ENCODE results near the gene MAML3. TPM values are rescaled to one million over a fixed set of nuclear protein-coding genes. Genes with fewer than 3 reads are reported as not detected.
A peak's percentile ranks its signal among the peaks of the same experiment; 100 is the strongest.

The MAML3 gene
- total RNA-seq, 1 donor from 2014 or later, result 0.79 TPM

- H3K4me3 ChIP-seq (ENCODE audit: low read depth, low read length), result no peak overlapping the region
- no peak for TF ChIP-seq CTCF (IDR thresholded peaks at IDR 0.05; ENCODE audit: insufficient read depth, low read length, severe bottlenecking)
- DNase-seq (ENCODE audit: low read depth) (no peak), FAIRE-seq (no peak)
- H3K27me3 ChIP-seq (ENCODE audit: control insufficient read depth, insufficient read depth, low read length), result no peaks in the 10 kb centered on the region
- no peaks in the 10 kb centered on the region for H3K36me3 ChIP-seq (ENCODE audit: control insufficient read depth, insufficient read depth, low read length)
Observed at GRCh38 chr4:140140566-140140965, 13.4 kb downstream of the MAML3 start.

GRCh38 chr4:140138428-140138827, 15.6 kb downstream of the MAML3 start:
- DNase-seq (ENCODE audit: low read depth) (no peak), FAIRE-seq (no peak)
- TF ChIP-seq CTCF (IDR thresholded peaks at IDR 0.05; ENCODE audit: insufficient read depth, low read length, severe bottlenecking), result no peak
- Histone ChIP-seq H3K27me3 (ENCODE audit: control insufficient read depth, insufficient read depth, low read length) (no peaks in the 10 kb centered on the region), H3K4me3 (ENCODE audit: low read depth, low read length) (no peak overlapping the region), H3K36me3 (ENCODE audit: control insufficient read depth, insufficient read depth, low read length) (no peaks in the 10 kb centered on the region)

GRCh38 chr4:140137671-140138070, 16.3 kb downstream of the MAML3 start:
- no peaks in the 10 kb centered on the region for H3K27me3 ChIP-seq (ENCODE audit: control insufficient read depth, insufficient read depth, low read length)
- DNase-seq (ENCODE audit: low read depth), result no peak
- FAIRE-seq, result no peak
- TF ChIP-seq CTCF (IDR thresholded peaks at IDR 0.05; ENCODE audit: insufficient read depth, low read length, severe bottlenecking), result no peak
- H3K4me3 ChIP-seq (ENCODE audit: low read depth, low read length), result no peak overlapping the region
- H3K36me3 ChIP-seq (ENCODE audit: control insufficient read depth, insufficient read depth, low read length), result no peaks in the 10 kb centered on the region

- FAIRE-seq, result no peak
- Histone ChIP-seq H3K36me3 (ENCODE audit: control insufficient read depth, insufficient read depth, low read length) (no peaks in the 10 kb centered on the region), H3K27me3 (ENCODE audit: control insufficient read depth, insufficient read depth, low read length) (no peaks in the 10 kb centered on the region), H3K4me3 (ENCODE audit: low read depth, low read length) (no peak overlapping the region)
- no peak for TF ChIP-seq CTCF (IDR thresholded peaks at IDR 0.05; ENCODE audit: insufficient read depth, low read length, severe bottlenecking)
- DNase-seq (ENCODE audit: low read depth), result peak; percentile 83
Observed at GRCh38 chr4:140136509-140136908, 17.5 kb downstream of the MAML3 start.

GRCh38 chr4:140135529-140136088, 18.4 kb downstream of the MAML3 start:
- no peaks in the 10 kb centered on the region for H3K27me3 ChIP-seq (ENCODE audit: control insufficient read depth, insufficient read depth, low read length)
- H3K36me3 ChIP-seq (ENCODE audit: control insufficient read depth, insufficient read depth, low read length), result no peaks in the 10 kb centered on the region
- DNase-seq (ENCODE audit: low read depth) (no peak), FAIRE-seq (no peak)
- H3K4me3 ChIP-seq (ENCODE audit: low read depth, low read length), result no peak overlapping the region
- no peak for TF ChIP-seq CTCF (IDR thresholded peaks at IDR 0.05; ENCODE audit: insufficient read depth, low read length, severe bottlenecking)

GRCh38 chr4:140134746-140135425, 19.1 kb downstream of the MAML3 start:
- Histone ChIP-seq H3K4me3 (ENCODE audit: low read depth, low read length) (no peak overlapping the region), H3K36me3 (ENCODE audit: control insufficient read depth, insufficient read depth, low read length) (no peaks in the 10 kb centered on the region), H3K27me3 (ENCODE audit: control insufficient read depth, insufficient read depth, low read length) (no peaks in the 10 kb centered on the region)
- no peak for TF ChIP-seq CTCF (IDR thresholded peaks at IDR 0.05; ENCODE audit: insufficient read depth, low read length, severe bottlenecking)
- DNase-seq (ENCODE audit: low read depth) (no peak), FAIRE-seq (no peak)

Measured in bronchial epithelial cell (primary cell).